Endothelial cell of umbilical vein (primary cell): ENCODE measurements around the gene OLAH. TPM values are rescaled to one million over a fixed set of nuclear protein-coding genes. Genes with fewer than 3 reads are reported as not detected.

Experiments
- BruUV-seq: library from RNA; stranded (reverse); fragments of 400-500 nt; replicated peaks from 2 replicates; lab custom pipeline; 2021; lab: Mats Ljungman, UMichigan
- CTCF ChIA-PET: fragments of 300-600, 350-600 bp; sonication (Branson Sonifier 250); formaldehyde crosslinking; loops from one replicate; lab custom pipeline; 2021; ENCODE audit warnings: antibody characterized with exemption, inconsistent platforms; lab: Charles Lee
- POLR2A ChIA-PET: fragments of 300-600, 350-600 bp; sonication (Branson Sonifier 250); formaldehyde crosslinking; loops from one replicate; lab custom pipeline; 2021; ENCODE audit warnings: antibody characterized with exemption, inconsistent platforms; lab: Charles Lee
- DNase-seq: peaks from one replicate; pipeline ENCODE4 v3.0.0-alpha.2; 2011; ENCODE audit warnings: low read depth, low spot score
- FAIRE-seq: peaks from 2 replicates; lab custom pipeline; 2011; peaks lifted over from hg19 to GRCh38; lab: Jason Lieb, UNC
- H2AFZ ChIP-seq: 2 replicates; pipeline ENCODE4 v1.6.0; 2012; ENCODE audit warnings: low read depth, low read length, control low read depth, inconsistent platforms
- H3K27ac ChIP-seq: 2 replicates; pipeline ENCODE4 v1.5.1; 2011; ENCODE audit warnings: low read depth, mild to moderate bottlenecking, control low read depth, low read length, moderate library complexity; ENCODE audit not compliant: insufficient read depth
- H3K27me3 ChIP-seq, 2 experiments: 2 replicates each; pipeline versions ENCODE4 v1.6.0 to v1.6.1; 2011; ENCODE audit warnings: low read length in 2 of 2, mixed read lengths in 1 of 2; ENCODE audit not compliant: control insufficient read depth in 2 of 2, insufficient read depth in 2 of 2
- H3K36me3 ChIP-seq, 2 experiments: 2 replicates in 1 of 2; 3 replicates in 1 of 2; pipeline ENCODE4 v1.5.1; 2011; ENCODE audit warnings: low read length in 2 of 2, mild to moderate bottlenecking in 1 of 2, moderate library complexity in 1 of 2; ENCODE audit not compliant: control insufficient read depth in 2 of 2, insufficient read depth in 2 of 2; ENCODE audit errors: extremely low read depth in 1 of 2
- H3K4me1 ChIP-seq: 3 replicates; pipeline ENCODE4 v1.5.1; 2011; ENCODE audit warnings: mild to moderate bottlenecking, low read length; ENCODE audit not compliant: control insufficient read depth, insufficient read depth; ENCODE audit errors: extremely low read depth
- H3K4me2 ChIP-seq: 2 replicates; pipeline ENCODE4 v1.6.1; 2011; ENCODE audit warnings: low read length, control low read depth, mixed read lengths; ENCODE audit not compliant: insufficient read depth
- H3K4me3 ChIP-seq, 3 experiments: fragments of 200-600 bp in 1 of 3; sonication (generic), shearing (Covaris generic) in 1 of 3; replicated peaks in 1 of 3; 2 replicates each; pipeline ENCODE4 v1.5.1; 2011 to 2016; ENCODE audit warnings: control low read depth in 3 of 3, low read length in 3 of 3, mild to moderate bottlenecking in 2 of 3, inconsistent platforms in 1 of 3, low read depth in 1 of 3, moderate library complexity in 1 of 3; ENCODE audit not compliant: insufficient read depth in 1 of 3
- H3K79me2 ChIP-seq: 2 replicates; pipeline ENCODE4 v1.6.0; 2012; ENCODE audit warnings: low read length, inconsistent platforms; ENCODE audit not compliant: control insufficient read depth, insufficient read depth
- H3K9ac ChIP-seq: replicated peaks from 2 replicates; pipeline ENCODE3; 2011; ENCODE audit warnings: low read length, control low read depth; ENCODE audit not compliant: insufficient read depth; ENCODE audit errors: extremely low read depth
- H3K9me1 ChIP-seq: replicated peaks from 3 replicates; pipeline ENCODE4 v1.6.0; 2011; ENCODE audit warnings: mild to moderate bottlenecking, low read length; ENCODE audit not compliant: control insufficient read depth, insufficient read depth; ENCODE audit errors: extremely low read depth
- H3K9me3 ChIP-seq: replicated peaks from 2 replicates; pipeline ENCODE4 v1.5.1; 2012; ENCODE audit warnings: low read length, inconsistent platforms; ENCODE audit not compliant: control insufficient read depth, insufficient read depth
- H4K20me1 ChIP-seq: replicated peaks from 2 replicates; pipeline ENCODE3; 2011; ENCODE audit warnings: mild to moderate bottlenecking, low read length; ENCODE audit not compliant: control insufficient read depth, insufficient read depth; ENCODE audit errors: extremely low read depth
- EZH2 ChIP-seq: IDR thresholded peaks from 2 replicates; pipeline ENCODE4 v1.6.1; 2012; ENCODE audit warnings: borderline replicate concordance, low read depth, mild to moderate bottlenecking, moderate library complexity, low read length, inconsistent platforms; ENCODE audit not compliant: severe bottlenecking
- FOS ChIP-seq: IDR thresholded peaks from 2 replicates; pipeline ENCODE4 v1.6.1; 2011; ENCODE audit warnings: mild to moderate bottlenecking, low read length, moderate library complexity, borderline replicate concordance; ENCODE audit not compliant: insufficient read depth
- GATA2 ChIP-seq: IDR thresholded peaks from 2 replicates; pipeline ENCODE4 v1.7.0; 2011; ENCODE audit warnings: low read depth, mild to moderate bottlenecking, moderate library complexity, mixed read lengths, low read length; ENCODE audit not compliant: insufficient read length, insufficient read depth
- JUN ChIP-seq: IDR thresholded peaks from 2 replicates; pipeline ENCODE4 v1.6.1; 2011; ENCODE audit warnings: borderline replicate concordance, low read depth; ENCODE audit not compliant: insufficient read length, insufficient read depth
- MYC ChIP-seq: IDR thresholded peaks from one replicate; pipeline ENCODE4 v1.6.1; 2011; ENCODE audit warnings: mild to moderate bottlenecking, low read depth, low read length
- POLR2A ChIP-seq: IDR thresholded peaks from 2 replicates; pipeline ENCODE4 v1.6.1; 2012; ENCODE audit warnings: low read depth, mild to moderate bottlenecking, control low read depth, low read length
- POLR2AphosphoS5 ChIP-seq: IDR thresholded peaks from 2 replicates; pipeline ENCODE4 v1.6.1; 2012; ENCODE audit warnings: low read depth, mild to moderate bottlenecking, control low read depth, low read length, moderate library complexity; ENCODE audit not compliant: insufficient read depth
- dilution Hi-C: fragments of 300-500 bp; cut with MboI; formaldehyde crosslinking; loops from one replicate; pipeline ENCODE4 v1.15.0; 2019; ENCODE audit warnings: low sequenced_read_pairs; ENCODE audit not compliant: extremely low pct_ligation_motif_present
- intact Hi-C: fragments of 100-400 bp; cut with micrococcal nuclease; formaldehyde crosslinking; loops from one replicate; pipeline ENCODE4 v1.10.0; 2022
- polyA plus RNA-seq, 4 experiments: library from polyadenylated mRNA; depleted of rRNA in 3 of 4; stranded (reverse) in 3 of 4; unstranded in 1 of 4; fragments of >200 nt; gene quantifications; 2 replicates each; pipeline versions ENCODE4 v1.2.1 to v1.2.3, GENCODE V29; 2011 to 2012; ENCODE audit warnings: missing spikeins in 1 of 4
- total RNA-seq: library from RNA; stranded (reverse); gene quantifications from 2 replicates; pipeline ENCODE4 v1.2.3, GENCODE V29; 2021
- TF ChIP-seq, protein P1 (sequence below): IDR thresholded peaks from 2 replicates; pipeline ENCODE4 v1.6.1; 2011; ENCODE audit not compliant: insufficient read depth, insufficient read length
- TF ChIP-seq, protein P2 (sequence below), 2 donors: IDR thresholded peaks; 1 replicate in 1 of 2; 2 replicates in 1 of 2; pipeline ENCODE4 v1.5.1; 2011; ENCODE audit warnings: low read length in 2 of 2, mild to moderate bottlenecking in 2 of 2, moderate library complexity in 2 of 2, control low read depth in 1 of 2, inconsistent platforms in 1 of 2, low read depth in 1 of 2; ENCODE audit not compliant: insufficient read depth in 1 of 2; ENCODE audit errors: extremely low read depth in 1 of 2

Gene OLAH
- total and polyA plus RNA-seq, 2 donors (not counting 3 experiments of a cell fraction or from before 2014, with no cell fraction given): 0.26 to 0.51 TPM

- no peak overlapping the region for H3K4me3 ChIP-seq
- FAIRE-seq (no peak), DNase-seq (no peak)
- ChIA-PET POLR2A (no interaction called here), CTCF (interaction anchor here (1.2 kb wide), 1 partner anchor 10 kb away, joined by 3 read pairs; no protein-coding TSS in a partner anchor)
- dilution Hi-C loops: no loop called here
- H3K4me2 ChIP-seq: no peak overlapping the region
- TF ChIP-seq FOS (no peak), MYC (no peak), JUN (no peak), POLR2A (no peak), GATA2 (no peak), EZH2 (no peak), POLR2AphosphoS5 (no peak)
- TF ChIP-seq, protein P1, sequence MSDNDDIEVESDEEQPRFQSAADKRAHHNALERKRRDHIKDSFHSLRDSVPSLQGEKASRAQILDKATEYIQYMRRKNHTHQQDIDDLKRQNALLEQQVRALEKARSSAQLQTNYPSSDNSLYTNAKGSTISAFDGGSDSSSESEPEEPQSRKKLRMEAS: no peak
- TF ChIP-seq, protein P2, sequence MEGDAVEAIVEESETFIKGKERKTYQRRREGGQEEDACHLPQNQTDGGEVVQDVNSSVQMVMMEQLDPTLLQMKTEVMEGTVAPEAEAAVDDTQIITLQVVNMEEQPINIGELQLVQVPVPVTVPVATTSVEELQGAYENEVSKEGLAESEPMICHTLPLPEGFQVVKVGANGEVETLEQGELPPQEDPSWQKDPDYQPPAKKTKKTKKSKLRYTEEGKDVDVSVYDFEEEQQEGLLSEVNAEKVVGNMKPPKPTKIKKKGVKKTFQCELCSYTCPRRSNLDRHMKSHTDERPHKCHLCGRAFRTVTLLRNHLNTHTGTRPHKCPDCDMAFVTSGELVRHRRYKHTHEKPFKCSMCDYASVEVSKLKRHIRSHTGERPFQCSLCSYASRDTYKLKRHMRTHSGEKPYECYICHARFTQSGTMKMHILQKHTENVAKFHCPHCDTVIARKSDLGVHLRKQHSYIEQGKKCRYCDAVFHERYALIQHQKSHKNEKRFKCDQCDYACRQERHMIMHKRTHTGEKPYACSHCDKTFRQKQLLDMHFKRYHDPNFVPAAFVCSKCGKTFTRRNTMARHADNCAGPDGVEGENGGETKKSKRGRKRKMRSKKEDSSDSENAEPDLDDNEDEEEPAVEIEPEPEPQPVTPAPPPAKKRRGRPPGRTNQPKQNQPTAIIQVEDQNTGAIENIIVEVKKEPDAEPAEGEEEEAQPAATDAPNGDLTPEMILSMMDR (IDR thresholded peaks at IDR 0.05; ENCODE audit: extremely low read depth in 1 of 2, insufficient read depth in 1 of 2, low read depth in 1 of 2, low read length in 2 of 2): no peak
- H3K9ac ChIP-seq: no peak overlapping the region
- no peak overlapping the region for H3K27ac ChIP-seq
- intact Hi-C loops: no loop called here
- BruUV-seq: no TSS peak
- H3K9me1 ChIP-seq: no peaks in the 10 kb centered on the region
- no peaks in the 10 kb centered on the region for H4K20me1 ChIP-seq
- no peak overlapping the region for H2AFZ ChIP-seq
- H3K9me3 ChIP-seq: no peaks in the 10 kb centered on the region
- no peaks in the 10 kb centered on the region for H3K36me3 ChIP-seq
- H3K4me1 ChIP-seq: no peaks in the 10 kb centered on the region
- H3K27me3 ChIP-seq: peaks cover 0 to 2% of the 10 kb centered on the region in 2 experiments
- H3K79me2 ChIP-seq: no peaks in the 10 kb centered on the region
These were observed 28.6 kb downstream of the OLAH start for GRCh38 chr10:15072358-15072757.
